Karpas-422 (cell line): ENCODE results near the gene ADARB2. TPM values are rescaled to one million over a fixed set of nuclear protein-coding genes. Genes with fewer than 3 reads are reported as not detected.

Source experiments
- DNase-seq: peaks from one replicate; pipeline ENCODE4 v3.0.0-alpha.2; 2015
- H2AFZ ChIP-seq: fragments of 200-600 bp; sonication (generic); 2 replicates; pipeline ENCODE4 v1.6.1; 2014; ENCODE audit warnings: antibody characterized with exemption, low read length, mixed read lengths
- H3K27ac ChIP-seq: fragments of 200-600 bp; sonication (generic); 2 replicates; pipeline ENCODE4 v1.5.1; 2014; ENCODE audit warnings: mild to moderate bottlenecking, low read length, moderate library complexity
- H3K27me3 ChIP-seq: fragments of 200-600 bp; sonication (generic); 2 replicates; pipeline ENCODE4 v1.6.1; 2014; ENCODE audit warnings: low read length, mixed read lengths
- H3K36me3 ChIP-seq: fragments of 200-600 bp; sonication (generic); 2 replicates; pipeline ENCODE4 v1.6.1; 2014; ENCODE audit warnings: low read length, mixed read lengths; ENCODE audit not compliant: insufficient read depth
- H3K4me1 ChIP-seq: fragments of 200-600 bp; sonication (generic); 2 replicates; pipeline ENCODE4 v1.6.1; 2014; ENCODE audit warnings: mild to moderate bottlenecking, low read length, mixed read lengths
- H3K4me2 ChIP-seq: fragments of 200-600 bp; sonication (generic); 2 replicates; pipeline ENCODE4 v1.6.1; 2014; ENCODE audit warnings: low read length, low read depth, mild to moderate bottlenecking; ENCODE audit not compliant: poor library complexity, severe bottlenecking
- H3K4me3 ChIP-seq: fragments of 200-600 bp; sonication (generic); 2 replicates; pipeline ENCODE4 v1.5.1; 2014; ENCODE audit warnings: mild to moderate bottlenecking, antibody characterized with exemption, low read length, mixed read lengths
- H3K79me2 ChIP-seq: fragments of 200-600 bp; sonication (generic); 2 replicates; pipeline ENCODE4 v1.6.1; 2014; ENCODE audit warnings: mild to moderate bottlenecking, low read length, mixed read lengths
- H3K9ac ChIP-seq: fragments of 200-600 bp; sonication (generic); 2 replicates; pipeline ENCODE4 v1.6.0; 2014; ENCODE audit warnings: low read length
- H3K9me2 ChIP-seq: fragments of 200-600 bp; sonication (generic), shearing (Covaris generic); replicated peaks from 2 replicates; pipeline ENCODE4 v1.6.0; 2014; ENCODE audit warnings: mild to moderate bottlenecking, low read length, moderate library complexity; ENCODE audit not compliant: insufficient read depth
- H3K9me3 ChIP-seq: fragments of 300-700, 200-600 bp; sonication (generic); 2 replicates; pipeline ENCODE4 v1.6.1; 2014; ENCODE audit warnings: low read length, mixed read lengths
- H4K20me1 ChIP-seq: fragments of 200-600 bp; sonication (generic); 2 replicates; pipeline ENCODE4 v1.6.1; 2014; ENCODE audit warnings: mild to moderate bottlenecking, antibody characterized with exemption, low read length, low read depth; ENCODE audit not compliant: insufficient read depth
- total RNA-seq: library from RNA; depleted of rRNA; stranded (reverse); fragments of >200 nt; shearing (Covaris generic); gene quantifications from 2 replicates; pipeline ENCODE4 v1.2.3, GENCODE V29; 2014; ENCODE audit warnings: low replicate concordance

ADARB2 gene
- total RNA-seq, 1 experiment from 2014 or later, result not detected

DNA sequence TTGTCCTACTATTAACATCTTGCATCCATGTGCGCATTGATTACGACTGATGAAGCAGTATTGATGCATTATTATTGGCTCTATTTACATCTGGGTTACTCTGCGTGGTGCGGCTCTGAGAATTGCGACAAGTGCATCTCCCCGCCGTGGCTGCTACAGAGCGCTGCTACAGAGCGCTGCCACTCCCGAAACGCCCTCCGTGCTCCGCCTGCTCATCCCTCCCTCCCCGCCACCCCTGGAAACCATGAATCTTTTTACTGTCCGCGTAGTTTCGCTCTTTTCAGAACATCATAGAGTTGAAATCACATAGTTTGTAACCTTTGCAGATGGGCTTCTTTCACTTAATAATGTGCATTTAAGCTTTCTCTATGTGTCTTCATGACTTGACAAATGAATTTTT lies 74.1 kb downstream of the ADARB2 start:
- Histone ChIP-seq H3K27ac (no peak overlapping the region), H3K9me2 (no peaks in the 10 kb centered on the region), H3K9me3 (no peaks in the 10 kb centered on the region), H3K4me3 (no peak overlapping the region), H3K4me1 (peaks cover 20% of the 10 kb centered on the region), H3K4me2 (no peak overlapping the region), H2AFZ (no peak overlapping the region), H3K27me3 (no peaks in the 10 kb centered on the region), H3K79me2 (no peaks in the 10 kb centered on the region), H4K20me1 (no peaks in the 10 kb centered on the region), H3K36me3 (no peaks in the 10 kb centered on the region), H3K9ac (no peak overlapping the region)
- no peak for DNase-seq

DNA sequence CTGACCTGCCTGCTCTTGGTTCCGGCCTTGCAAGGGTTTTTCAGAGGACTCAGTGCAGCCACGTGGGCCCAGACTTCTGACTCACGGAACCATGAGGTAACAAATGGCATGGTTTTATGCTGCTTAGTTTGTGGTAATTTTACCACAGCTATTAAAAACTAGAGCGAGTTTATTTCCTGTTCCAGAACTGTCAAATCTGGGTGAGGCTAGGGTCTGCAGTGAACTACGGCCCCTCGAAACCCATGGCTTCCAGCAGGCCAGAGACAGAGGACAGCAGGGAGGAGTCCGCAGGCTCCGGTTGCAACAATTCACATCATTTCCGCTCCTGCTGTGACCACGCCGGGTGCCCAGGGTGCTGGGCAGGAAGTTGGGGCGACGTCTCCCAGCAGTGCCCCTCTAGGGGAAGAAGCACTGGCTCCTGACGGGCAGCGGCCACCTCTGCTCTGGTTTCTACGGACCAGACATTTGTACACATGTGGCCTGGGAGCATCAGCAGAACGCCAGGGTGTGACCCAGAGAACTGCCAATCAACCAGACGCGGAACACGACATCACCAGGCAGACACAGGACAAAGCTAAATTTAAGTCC lies 74.8 kb downstream of the ADARB2 start:
- no peak overlapping the region for H3K4me3 ChIP-seq
- no peak overlapping the region for H3K9ac ChIP-seq
- no peak for DNase-seq
- peaks cover 16% of the 10 kb centered on the region for H3K4me1 ChIP-seq
- H3K79me2 ChIP-seq, result no peaks in the 10 kb centered on the region
- H3K4me2 ChIP-seq, result peak overlapping the region; percentile 8
- H3K27me3 ChIP-seq, result no peaks in the 10 kb centered on the region
- H3K9me2 ChIP-seq, result no peaks in the 10 kb centered on the region
- no peaks in the 10 kb centered on the region for H3K9me3 ChIP-seq
- H2AFZ ChIP-seq, result no peak overlapping the region
- H4K20me1 ChIP-seq, result no peaks in the 10 kb centered on the region
- H3K27ac ChIP-seq, result no peak overlapping the region
- H3K36me3 ChIP-seq, result no peaks in the 10 kb centered on the region

DNA sequence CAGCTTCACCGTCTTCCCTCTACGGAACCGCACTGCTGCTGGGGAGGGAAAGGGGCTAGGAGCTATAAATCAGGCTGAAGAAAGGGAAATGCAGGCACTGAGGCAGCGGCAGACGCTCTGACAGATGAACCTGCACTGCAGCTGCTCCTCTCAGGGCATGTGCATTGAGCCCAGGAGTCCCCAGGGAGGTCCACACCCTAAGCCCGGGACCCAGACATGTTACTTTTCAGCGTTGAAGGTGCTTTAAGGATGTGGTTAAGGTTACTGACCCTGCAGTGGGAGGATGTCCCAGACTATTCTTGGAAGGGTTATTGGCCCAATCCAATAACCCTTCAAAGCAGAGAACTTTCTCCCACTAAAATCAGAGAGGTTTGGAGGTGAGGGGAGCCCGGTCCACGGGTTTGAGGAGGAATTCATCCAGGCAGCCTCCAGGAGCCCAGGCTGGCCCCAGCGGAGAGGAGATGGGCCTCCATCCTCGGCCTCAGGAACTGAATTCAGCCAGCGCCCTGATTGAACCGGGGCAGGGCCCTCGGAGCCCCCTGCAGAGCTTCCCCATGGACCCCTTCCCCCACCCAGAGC lies 75.4 kb downstream of the ADARB2 start:
- H2AFZ ChIP-seq, result no peak overlapping the region
- peak; percentile 72 for DNase-seq
- no peaks in the 10 kb centered on the region for H3K27me3 ChIP-seq
- H3K9me2 ChIP-seq, result no peaks in the 10 kb centered on the region
- H3K4me1 ChIP-seq, result peaks cover 16% of the 10 kb centered on the region
- no peak overlapping the region for H3K9ac ChIP-seq
- no peaks in the 10 kb centered on the region for H3K9me3 ChIP-seq
- no peak overlapping the region for H3K4me3 ChIP-seq
- no peaks in the 10 kb centered on the region for H3K79me2 ChIP-seq
- no peaks in the 10 kb centered on the region for H3K36me3 ChIP-seq
- H3K4me2 ChIP-seq, result peak overlapping the region; percentile 8
- H3K27ac ChIP-seq, result no peak overlapping the region
- no peaks in the 10 kb centered on the region for H4K20me1 ChIP-seq

DNA sequence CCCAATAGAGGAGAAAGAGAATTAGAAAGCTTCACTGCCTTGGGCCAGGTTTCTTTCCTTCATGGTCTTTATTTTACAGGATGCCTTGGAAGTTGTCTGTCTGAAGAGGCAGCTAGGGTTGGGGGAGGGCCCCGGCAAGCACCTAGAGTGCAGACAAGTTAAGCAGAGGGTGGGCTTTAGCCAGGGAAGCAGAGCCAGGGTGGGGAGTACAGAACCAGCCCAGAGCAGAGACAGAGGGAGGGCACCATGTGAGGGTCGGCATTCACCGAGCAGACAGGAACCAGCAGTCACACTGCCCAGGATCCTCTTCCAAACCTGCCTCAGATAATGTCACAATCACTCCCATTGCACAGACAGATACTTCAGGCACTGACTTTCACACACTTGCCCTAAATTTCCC lies 75.9 kb downstream of the ADARB2 start:
- no peaks in the 10 kb centered on the region for H3K36me3 ChIP-seq
- H4K20me1 ChIP-seq, result no peaks in the 10 kb centered on the region
- no peak for DNase-seq
- no peak overlapping the region for H3K9ac ChIP-seq
- H3K79me2 ChIP-seq, result no peaks in the 10 kb centered on the region
- H3K9me3 ChIP-seq, result no peaks in the 10 kb centered on the region
- no peak overlapping the region for H2AFZ ChIP-seq
- H3K4me1 ChIP-seq, result peaks cover 16% of the 10 kb centered on the region
- H3K27ac ChIP-seq, result no peak overlapping the region
- peak overlapping the region; percentile 6 for H3K4me2 ChIP-seq
- no peak overlapping the region for H3K4me3 ChIP-seq
- H3K27me3 ChIP-seq, result no peaks in the 10 kb centered on the region
- H3K9me2 ChIP-seq, result no peaks in the 10 kb centered on the region

DNA sequence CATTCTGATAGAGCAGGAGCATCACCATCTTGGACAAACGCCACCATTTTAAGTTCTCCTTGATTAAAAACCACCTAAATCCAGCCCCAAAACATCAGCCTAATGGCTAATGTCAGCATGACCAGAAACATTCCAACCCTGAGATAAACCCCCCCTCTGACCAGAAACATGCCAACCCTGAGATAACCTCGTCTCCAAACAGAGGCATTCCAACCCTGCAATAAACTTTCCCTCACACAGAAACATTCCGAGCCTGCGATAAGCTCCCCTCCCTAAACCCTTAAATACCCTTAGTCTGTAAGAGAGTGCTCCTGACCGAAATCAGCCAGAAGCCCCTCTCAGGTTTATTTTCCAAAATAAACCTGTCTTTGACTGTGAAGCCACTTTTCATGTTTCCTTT lies 76.5 kb downstream of the ADARB2 start:
- H2AFZ ChIP-seq, result no peak overlapping the region
- H3K4me1 ChIP-seq, result peaks cover 16% of the 10 kb centered on the region
- no peaks in the 10 kb centered on the region for H4K20me1 ChIP-seq
- no peaks in the 10 kb centered on the region for H3K27me3 ChIP-seq
- no peak overlapping the region for H3K9ac ChIP-seq
- H3K36me3 ChIP-seq, result no peaks in the 10 kb centered on the region
- no peaks in the 10 kb centered on the region for H3K9me2 ChIP-seq
- no peak for DNase-seq
- H3K9me3 ChIP-seq, result no peaks in the 10 kb centered on the region
- no peaks in the 10 kb centered on the region for H3K79me2 ChIP-seq
- H3K4me3 ChIP-seq, result no peak overlapping the region
- no peak overlapping the region for H3K27ac ChIP-seq
- H3K4me2 ChIP-seq, result no peak overlapping the region

DNA sequence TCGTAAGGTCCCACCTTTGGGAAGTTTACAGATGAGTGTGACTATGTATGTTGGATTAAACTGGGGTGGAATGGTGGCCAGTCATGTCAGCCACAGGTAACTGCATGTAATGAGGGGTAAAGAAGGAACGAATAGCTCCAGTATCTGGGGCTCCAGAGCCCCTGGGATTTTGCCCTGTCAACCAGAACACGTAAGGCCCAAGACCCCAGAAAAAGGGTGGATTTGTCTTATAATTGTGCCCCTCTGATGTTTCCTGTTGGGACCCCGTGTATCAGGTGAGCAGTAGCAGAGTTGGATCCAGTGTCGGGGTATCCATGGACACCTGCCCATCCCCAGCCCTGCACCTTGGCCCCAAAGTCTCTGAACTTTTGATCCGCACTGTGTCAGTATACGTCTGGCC lies 76.9 kb downstream of the ADARB2 start:
- no peak for DNase-seq

GRCh38 chr10:1659221-1659791 lies 78.0 kb downstream of the ADARB2 start:
- H3K79me2 ChIP-seq, result no peaks in the 10 kb centered on the region
- no peaks in the 10 kb centered on the region for H3K9me3 ChIP-seq
- no peak overlapping the region for H3K27ac ChIP-seq
- H3K27me3 ChIP-seq, result no peaks in the 10 kb centered on the region
- no peaks in the 10 kb centered on the region for H3K36me3 ChIP-seq
- peaks cover 16% of the 10 kb centered on the region for H3K4me1 ChIP-seq
- H3K4me2 ChIP-seq, result no peak overlapping the region
- H2AFZ ChIP-seq, result no peak overlapping the region
- no peak overlapping the region for H3K4me3 ChIP-seq
- H3K9me2 ChIP-seq, result no peaks in the 10 kb centered on the region
- no peaks in the 10 kb centered on the region for H4K20me1 ChIP-seq
- DNase-seq, result no peak
- H3K9ac ChIP-seq, result no peak overlapping the region

More for the DNA sequence above, 76.9 kb downstream of the ADARB2 start:
- Histone ChIP-seq H3K9ac (no peak overlapping the region), H3K4me2 (no peak overlapping the region), H3K4me3 (no peak overlapping the region), H4K20me1 (no peaks in the 10 kb centered on the region), H2AFZ (no peak overlapping the region), H3K9me3 (no peaks in the 10 kb centered on the region), H3K27ac (no peak overlapping the region), H3K4me1 (peaks cover 16% of the 10 kb centered on the region), H3K79me2 (no peaks in the 10 kb centered on the region), H3K36me3 (no peaks in the 10 kb centered on the region), H3K9me2 (no peaks in the 10 kb centered on the region), H3K27me3 (no peaks in the 10 kb centered on the region)

- Histone ChIP-seq H2AFZ (no peak overlapping the region), H3K27me3 (no peaks in the 10 kb centered on the region), H3K36me3 (no peaks in the 10 kb centered on the region), H3K27ac (no peak overlapping the region), H4K20me1 (no peaks in the 10 kb centered on the region), H3K9me3 (no peaks in the 10 kb centered on the region), H3K9ac (no peak overlapping the region), H3K79me2 (no peaks in the 10 kb centered on the region), H3K4me3 (no peak overlapping the region), H3K9me2 (no peaks in the 10 kb centered on the region), H3K4me2 (no peak overlapping the region), H3K4me1 (peaks cover 16% of the 10 kb centered on the region)
- no peak for DNase-seq
Observed at GRCh38 chr10:1658658-1659057, 78.7 kb downstream of the ADARB2 start.
